HG03108 (cell line): ENCODE results near the gene AFF2.
A peak's percentile ranks its signal among the peaks of the same experiment; 100 is the strongest.

Source experiments
- ATAC-seq: cut with Tn5 transposase; IDR thresholded peaks from one replicate; pipeline ENCODE4 v1.9.1; 2021; ENCODE audit warnings: moderate library complexity; ENCODE audit not compliant: unreplicated experiment

Gene AFF2

GRCh38 chrX:148500423-148501385, at the start of gene AFF2:
Gene AFF2 (plus strand): TSS chrX:148500617. CDS start chrX:148501098, 481 bp downstream.
- ATAC-seq, result no peak

DNA sequence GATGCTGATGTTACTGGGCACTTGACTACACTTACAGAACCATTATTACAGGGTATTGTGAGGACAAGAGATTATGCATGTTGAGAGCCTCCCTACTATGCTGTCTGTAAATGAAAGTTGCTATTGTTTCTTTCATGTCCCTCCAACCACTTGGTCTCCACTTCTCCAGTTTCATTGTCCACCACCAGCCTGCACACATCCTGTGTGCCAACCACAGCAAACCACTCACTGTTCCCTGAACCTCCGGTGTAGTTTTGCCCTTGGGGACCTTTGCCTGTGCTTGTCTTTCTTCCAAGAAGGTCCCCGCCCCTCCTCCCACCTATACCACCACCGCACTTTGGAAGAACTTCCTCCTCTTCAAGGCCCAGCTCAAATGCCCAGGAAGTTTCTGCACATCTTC, 43.1 kb upstream of the AFF2 start:
- ATAC-seq, result no peak

DNA sequence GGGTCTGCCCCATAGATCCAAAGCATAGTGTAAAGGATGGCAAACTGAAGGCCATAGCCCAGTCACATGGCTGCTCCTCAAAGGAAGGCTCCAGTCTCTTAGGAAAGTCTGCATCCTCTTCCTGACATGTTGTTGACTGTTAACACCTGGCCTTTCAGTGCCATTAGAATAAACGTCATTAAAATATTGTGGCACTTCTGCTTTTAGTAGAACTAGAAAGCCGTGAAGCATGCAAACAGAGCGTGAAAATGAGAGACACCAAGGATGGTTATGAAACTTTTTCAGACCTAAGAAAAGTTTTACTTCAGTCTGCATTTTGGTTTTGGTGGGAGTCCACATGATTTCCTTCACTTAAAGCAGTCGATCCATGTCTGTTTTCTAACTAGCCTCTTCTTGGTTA, 41.1 kb upstream of the AFF2 start:
- ATAC-seq, result peak; percentile 80

DNA sequence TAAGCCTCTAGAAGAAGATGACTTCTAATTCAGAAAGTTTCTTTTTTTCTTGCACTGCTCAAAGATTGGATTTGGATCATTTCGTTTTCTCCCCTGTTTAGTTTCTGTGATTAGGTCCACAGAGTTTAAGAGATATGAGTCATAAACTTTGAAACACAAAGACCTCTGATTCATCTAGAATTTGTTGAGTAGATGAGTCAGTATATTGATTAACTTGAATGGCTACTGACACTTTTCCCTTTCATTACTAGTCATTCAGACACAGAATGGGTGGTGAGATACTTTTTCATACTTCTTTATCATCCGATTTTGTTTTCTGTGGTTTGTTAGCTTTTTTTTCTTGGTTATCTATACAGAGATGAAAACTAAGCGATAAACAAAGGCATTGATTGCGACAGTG, 34.1 kb upstream of the AFF2 start:
- peak; percentile 84 for ATAC-seq

DNA sequence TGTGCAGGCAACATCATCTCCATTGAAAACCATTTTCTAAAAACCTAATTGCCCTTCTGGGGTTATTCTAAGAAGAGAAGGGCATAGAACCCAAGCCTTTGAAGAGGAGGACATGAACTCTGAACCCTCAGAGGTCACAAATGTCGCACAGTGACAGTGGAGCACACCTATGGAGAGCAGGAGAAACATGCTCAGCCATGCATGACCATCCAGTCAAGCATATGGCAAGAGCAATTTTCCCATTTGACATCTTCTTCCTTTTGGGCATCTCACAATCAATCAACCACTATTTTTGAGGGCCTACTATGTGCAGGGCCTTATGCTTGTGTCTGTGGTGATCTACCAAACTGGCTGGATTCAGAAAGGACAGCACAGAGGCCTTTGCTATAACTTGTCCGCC, 30.1 kb upstream of the AFF2 start:
- ATAC-seq, result no peak

DNA sequence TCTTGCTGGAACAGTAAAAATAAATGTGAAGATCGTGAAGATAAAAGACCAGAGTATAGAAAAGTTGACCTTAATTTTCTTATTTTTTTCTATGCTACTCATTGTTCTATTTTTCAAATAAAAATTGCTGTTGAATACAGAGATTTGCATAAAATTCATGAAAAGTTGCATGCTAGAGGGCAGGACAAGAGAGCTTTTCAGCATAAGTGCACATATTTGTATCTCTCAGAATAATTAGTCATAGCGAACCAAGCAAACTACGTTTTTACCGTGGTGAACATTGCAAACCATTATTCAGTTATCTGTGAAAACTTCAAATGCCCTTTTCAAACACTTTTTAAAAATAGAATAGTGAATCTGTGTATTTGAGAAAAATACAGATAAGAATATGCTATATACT, 26.4 kb upstream of the AFF2 start:
- ATAC-seq, result no peak

DNA sequence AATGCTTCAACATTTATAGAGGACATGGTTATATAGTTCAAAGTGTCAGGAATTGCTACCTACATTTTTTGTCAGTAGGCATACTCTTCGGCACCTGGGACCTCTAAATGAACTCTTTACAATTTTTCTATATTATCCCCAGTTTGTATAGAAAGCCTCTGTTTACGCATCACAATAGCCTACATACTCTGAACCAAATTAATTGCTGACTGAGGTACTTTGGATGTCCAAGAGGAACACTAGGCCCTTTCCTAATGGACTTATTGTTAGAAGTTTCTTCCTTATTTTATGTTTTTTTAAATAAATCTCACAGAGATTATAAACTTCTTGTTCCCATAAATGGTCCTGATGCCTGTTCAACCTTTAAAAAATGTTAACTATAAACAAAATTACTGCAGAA, 8.4 kb upstream of the AFF2 start:
- no peak for ATAC-seq

- no peak for ATAC-seq
Observed at GRCh38 chrX:148495176-148495575, 5.2 kb upstream of the AFF2 start.

DNA sequence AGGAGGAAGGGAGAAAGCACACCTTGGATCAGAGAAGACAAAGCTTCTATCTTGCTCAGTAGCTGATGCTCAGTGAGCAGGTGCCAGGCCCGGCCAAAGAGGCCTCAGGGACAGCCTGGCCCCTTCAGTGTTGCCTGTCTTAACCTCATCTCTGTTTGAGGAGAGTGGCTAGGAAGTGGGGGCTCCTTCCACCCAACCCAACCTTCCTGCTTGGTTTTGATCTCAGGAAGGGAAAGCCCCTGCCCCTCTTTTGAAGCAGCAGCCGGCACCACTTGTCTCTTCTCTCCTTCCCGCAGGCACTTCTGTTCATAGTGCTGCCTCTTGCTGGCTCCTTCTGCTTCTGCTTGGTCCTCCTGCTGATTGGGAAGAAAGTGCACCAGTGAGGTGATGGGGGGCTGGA, 2.4 kb upstream of the AFF2 start:
- ATAC-seq, result no peak

DNA sequence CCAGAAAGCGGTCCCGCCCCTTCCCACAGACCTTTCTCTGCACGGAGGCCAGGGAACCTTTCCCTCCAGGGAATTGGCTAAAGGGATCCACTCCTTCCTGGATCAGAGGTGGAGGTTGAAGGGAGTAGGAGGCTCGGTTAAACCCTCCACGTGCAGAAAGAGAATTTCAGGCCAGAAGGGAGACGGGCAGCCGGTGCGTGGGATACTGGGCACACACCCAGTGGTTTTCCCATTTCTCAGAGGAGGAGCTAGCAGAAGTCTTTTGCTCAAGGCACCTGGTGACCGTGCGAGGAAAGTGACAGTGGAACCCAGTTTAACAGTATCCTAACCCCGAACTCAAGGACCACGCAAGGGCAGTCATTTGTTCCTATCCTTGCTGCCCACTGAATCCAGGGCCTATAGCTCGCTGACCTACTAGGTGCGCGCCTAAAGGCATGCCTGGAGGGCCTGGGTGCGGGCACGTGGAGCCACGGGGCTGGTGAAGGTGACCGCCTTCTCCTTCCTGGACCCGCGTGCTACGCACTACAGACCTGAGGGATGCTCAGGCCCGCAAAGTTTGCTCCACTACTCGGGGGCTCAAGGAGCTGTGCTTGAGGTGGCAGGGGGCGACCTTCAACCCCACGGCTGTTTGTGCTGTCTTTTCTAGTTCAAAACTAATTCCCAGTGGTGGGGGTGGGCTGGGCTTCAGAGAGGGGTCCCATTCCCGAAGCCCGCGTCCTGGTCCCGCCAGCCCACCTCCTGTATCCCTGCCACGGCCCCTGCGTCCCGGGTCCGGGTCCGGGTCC, 587 bp upstream of the AFF2 start:
- ATAC-seq, result no peak

DNA sequence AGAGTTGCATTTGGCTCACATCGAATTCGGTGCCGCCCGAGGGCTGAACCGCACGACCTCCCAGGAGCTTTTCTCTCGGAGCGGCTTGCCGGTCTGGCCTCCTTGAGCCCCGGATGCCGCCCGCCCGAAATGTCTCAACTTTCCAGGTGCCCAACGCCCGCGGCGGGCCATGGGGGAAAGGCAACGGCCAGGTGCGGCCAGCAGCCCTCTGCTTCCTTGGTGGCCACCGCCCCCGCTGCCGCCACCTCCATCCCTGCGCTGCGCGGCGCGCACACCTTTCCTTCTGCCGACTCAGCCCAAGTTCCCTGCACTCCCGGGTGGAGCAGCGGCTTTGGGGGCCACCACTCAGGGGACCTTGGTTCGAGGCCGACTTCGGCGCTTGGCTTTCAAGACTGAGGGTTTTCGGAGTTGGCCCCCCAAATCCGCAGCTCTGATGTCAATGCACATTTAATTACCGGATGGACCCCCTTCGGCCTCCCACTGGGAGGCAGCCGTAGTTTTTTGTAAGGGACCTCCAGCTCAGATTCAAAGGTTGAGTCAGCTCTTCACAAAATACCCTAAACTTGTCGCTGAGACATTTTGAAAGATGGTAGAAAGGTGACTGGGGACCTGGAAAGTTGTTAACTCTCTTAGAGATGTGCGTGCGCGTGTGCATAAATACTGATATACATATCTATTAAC, 1.1 kb downstream of the AFF2 start:
- no peak for ATAC-seq

DNA sequence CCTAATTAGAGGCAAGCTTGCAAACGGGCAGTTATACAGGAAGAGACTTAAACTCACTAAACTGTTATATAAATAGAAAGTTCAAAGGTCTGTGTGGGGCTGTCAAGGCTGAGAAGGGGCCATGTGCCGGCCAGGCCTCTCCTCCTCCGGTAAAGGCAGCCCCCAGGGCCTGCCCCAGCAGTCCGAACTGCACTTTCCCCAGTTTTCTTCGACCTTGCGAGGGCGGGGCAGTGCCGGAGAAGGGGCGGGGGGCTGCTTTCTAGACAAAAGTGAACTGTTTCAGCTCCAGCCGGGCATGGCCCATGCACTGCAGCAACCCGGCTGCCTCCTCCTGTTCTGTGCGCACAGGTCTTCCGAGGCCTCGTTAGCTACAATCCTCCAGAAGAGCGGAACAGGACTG, 4.1 kb downstream of the AFF2 start:
- no peak for ATAC-seq

- ATAC-seq, result no peak
Observed at GRCh38 chrX:148507418-148507817, 7.0 kb downstream of the AFF2 start.

DNA sequence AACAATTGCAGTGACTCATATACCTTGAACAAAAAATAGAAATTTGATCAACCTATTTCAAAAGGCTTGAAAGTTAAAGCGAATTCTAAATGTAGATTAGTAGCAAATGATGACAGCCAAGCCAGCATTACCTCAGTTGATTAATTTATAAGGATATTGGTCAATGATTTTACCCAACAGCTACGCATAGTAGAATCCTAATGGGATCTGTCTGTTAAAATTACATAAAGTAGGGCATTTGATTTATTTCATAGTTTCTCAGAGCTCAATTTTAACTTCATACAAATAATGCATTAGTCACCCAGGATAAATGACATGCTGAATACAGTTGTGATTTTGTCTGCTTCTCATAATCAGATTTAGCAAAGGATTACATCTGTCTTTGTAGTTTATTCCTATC, 12.0 kb downstream of the AFF2 start:
- ATAC-seq, result no peak

- no peak for ATAC-seq
Observed at GRCh38 chrX:148513661-148514060, 13.2 kb downstream of the AFF2 start.

DNA sequence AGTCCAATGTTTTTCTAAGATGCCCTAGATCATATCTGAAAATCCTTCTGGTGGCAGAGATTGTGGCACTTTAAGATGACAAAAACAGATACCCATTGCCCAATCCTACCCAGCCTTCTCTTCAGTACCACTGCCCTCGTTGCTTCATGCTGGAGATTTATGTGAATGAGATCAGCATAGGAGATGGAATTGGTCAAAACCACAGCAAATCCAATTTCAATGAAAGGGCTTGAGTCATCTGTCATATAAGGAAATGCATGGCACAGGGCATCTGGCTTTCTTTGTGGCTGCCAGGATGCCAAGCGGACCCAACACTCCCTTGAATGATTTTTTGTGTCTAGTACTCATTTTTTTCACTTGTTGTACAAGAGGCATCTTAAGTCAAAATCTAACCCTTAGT, 16.8 kb downstream of the AFF2 start:
- no peak for ATAC-seq

DNA sequence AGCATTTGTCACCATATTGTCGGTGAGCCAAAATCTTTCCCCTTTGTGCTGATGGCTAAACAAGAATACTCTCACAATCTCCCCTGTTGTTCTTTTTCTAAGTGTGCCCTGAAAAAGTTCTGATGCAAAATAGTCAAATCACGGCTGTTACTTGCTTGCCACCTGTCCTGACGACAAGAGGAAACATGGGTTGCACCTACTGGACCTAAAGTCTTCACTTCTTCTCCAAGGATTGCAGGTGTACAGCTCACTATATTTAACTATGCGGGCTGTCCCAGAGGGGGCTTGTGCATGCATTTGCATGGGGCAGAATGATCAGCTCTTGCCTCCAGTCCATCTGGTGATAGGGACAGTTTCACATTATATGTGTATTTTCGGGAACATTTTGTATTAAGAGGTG, 21.6 kb downstream of the AFF2 start:
- ATAC-seq, result no peak

DNA sequence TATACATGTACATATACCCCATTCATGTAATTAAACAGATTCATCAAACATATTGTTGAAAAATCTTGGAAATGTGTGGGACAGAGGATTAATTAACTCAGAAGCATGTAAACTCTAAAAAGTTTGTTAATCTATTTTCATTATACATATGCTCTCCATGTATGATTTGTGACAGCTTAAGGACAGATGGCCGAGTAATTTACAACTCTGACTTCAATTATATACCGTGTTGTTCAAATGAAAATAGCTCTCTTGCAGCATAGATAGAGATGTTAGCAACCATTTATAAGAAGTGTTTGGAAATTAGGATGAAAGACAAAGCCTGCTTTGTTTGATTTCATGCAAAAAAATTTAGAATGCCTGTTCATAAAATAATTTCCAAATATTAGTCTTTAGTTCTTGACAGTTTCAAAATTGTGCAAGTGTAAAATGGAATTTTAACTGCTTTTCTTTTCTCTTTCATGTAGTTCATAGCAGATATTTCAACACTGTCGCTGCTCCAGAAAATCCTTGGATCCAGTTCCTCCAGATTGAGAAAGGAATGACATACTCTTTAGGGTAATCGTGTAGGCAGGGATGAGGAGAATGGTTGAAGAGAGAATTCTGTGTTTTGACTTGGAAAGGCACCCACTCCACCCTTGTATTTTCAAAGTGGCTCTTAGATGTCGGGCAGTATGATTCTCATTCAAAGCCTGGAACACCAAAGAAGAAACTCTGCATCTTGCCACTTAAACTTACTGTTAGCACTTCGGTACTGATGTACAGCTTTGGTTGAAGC, 23.1 kb downstream of the AFF2 start:
- no peak for ATAC-seq

GRCh38 chrX:148530464-148531077, 30.2 kb downstream of the AFF2 start:
- ATAC-seq, result no peak

DNA sequence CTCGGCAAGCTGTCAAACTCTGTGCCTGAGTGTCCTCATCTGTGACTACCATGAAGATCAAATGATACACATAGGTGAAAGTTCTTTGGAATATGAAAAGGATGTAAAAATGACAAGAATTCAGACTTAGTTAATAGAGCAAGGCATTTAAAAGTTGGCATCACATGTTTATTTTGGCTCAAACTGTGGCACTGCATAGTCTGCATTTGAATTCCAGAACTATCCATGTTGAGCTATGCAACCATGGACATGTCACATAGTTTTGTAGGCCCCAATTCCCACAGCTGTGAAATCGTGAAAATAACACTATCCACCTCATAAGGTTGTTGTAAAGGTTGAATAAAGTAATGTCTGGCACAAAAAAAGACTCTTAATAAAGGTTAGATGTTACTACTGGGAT, 33.9 kb downstream of the AFF2 start:
- ATAC-seq, result no peak
